Activated CD8-positive, alpha-beta memory T cell treated with anti-CD3 and anti-CD28 coated beads for 36 hours (primary cell): ENCODE results near the gene PPARA. TPM values are rescaled to one million over a fixed set of nuclear protein-coding genes. Genes with fewer than 3 reads are reported as not detected.

Experiments
- CTCF ChIA-PET: fragments of 350-600 bp; sonication (Branson Sonifier 250); formaldehyde crosslinking; loops from one replicate; lab custom pipeline; 2021; ENCODE audit warnings: antibody characterized with exemption; lab: Charles Lee
- POLR2A ChIA-PET: fragments of 350-600 bp; sonication (Branson Sonifier 250); formaldehyde crosslinking; loops from one replicate; lab custom pipeline; 2021; ENCODE audit warnings: antibody characterized with exemption; lab: Charles Lee
- total RNA-seq, 2 experiments: library from RNA; stranded (reverse); gene quantifications; one replicate each; pipeline ENCODE4 v1.2.3, GENCODE V29; 2021

PPARA gene
- total RNA-seq, result 10 to 100 TPM; 12.1 to 12.3 TPM

DNA sequence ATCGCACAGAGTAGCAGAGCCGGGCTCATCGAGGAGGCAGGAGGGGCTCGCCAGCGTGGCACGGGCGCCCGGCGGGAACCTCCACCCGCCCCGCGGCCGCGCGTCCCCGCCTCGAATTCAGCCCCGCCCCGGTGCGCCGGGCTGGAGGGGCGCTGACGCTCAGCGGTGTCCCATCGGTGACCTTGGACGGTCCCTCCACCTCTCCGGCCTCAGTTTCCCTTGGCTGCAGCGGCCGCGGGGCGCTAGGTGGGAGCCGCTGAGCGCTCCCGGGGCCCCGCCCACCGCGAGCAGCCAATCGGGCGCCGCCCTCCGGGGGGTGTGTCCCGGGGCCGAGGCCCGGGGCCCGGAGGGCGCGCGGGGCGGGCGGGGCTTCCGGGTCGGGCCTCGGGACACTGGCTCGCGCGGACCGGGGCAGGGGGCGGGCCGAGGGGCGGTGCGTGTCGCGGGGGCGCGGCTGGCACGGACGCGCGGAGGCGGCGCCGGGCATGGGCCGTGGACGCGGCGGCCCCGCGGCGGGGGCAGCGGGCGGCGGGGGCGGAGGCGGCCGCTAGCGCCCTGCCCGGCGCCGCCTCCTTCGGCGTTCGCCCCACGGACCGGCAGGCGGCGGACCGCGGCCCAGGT is at the start of gene PPARA:
Gene PPARA, plus strand, starts transcription at position 493 of the 621 bp plus-strand sequence. CDS start 47,858 bp downstream, outside the sequence.
- ChIA-PET POLR2A (no interaction called here), CTCF (interaction anchor here (0.6 to 1.3 kb wide), 3 partner anchors 30 to 144 kb away, joined by 3 to 4 read pairs (median 3); no protein-coding TSS in a partner anchor)

DNA sequence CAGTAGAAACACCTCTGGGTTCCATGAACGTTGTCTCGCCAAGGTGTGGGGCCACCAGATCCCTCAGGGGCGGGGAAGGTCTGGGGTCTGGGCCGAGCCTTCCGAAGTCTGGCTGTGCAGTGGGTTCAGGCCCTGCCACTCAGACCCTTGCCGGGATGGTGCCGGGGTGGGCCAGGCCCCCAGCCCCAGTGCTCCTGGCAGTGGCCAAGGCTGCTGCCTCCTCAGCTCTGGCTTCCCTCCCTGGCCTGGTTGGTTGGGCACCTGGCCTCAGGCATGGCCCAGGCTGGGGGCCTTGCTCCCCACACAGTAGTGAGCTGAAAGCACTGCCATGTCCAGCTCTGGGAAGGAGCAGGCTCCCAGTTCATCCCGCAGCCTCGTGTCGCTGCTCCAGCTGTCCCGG is 48.2 kb upstream of the PPARA start:
- POLR2A ChIA-PET, result no interaction called here
- CTCF ChIA-PET, result no interaction called here

- ChIA-PET POLR2A (no interaction called here), CTCF (no interaction called here)
Observed at GRCh38 chr22:46102752-46103151, 47.6 kb upstream of the PPARA start.

DNA sequence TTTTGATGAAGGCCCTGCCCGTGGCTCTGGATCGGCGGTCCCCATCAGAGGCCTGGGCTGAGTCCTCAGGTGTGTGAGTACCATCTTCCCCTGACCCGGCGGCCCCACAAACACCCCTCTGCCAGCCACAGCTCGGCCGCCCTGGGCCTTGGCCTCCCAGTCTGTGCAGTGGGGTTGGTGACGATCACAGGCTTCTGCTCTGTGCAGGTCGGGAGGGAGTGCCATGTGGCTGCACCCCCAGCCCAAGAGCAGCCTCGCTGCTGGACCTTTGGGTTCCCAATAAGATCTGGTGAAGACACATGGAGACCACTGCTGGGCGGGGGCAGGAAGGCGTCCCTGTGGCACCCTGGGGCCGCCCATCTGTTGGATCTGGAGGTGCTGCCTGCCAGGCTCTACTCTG is 47.1 kb upstream of the PPARA start:
- POLR2A ChIA-PET, result no interaction called here
- CTCF ChIA-PET, result no interaction called here

GRCh38 chr22:46103664-46104063 is 46.7 kb upstream of the PPARA start:
- CTCF ChIA-PET, result no interaction called here
- POLR2A ChIA-PET, result no interaction called here

GRCh38 chr22:46104170-46104880 is 46.0 kb upstream of the PPARA start:
- POLR2A ChIA-PET, result no interaction called here
- CTCF ChIA-PET, result no interaction called here

DNA sequence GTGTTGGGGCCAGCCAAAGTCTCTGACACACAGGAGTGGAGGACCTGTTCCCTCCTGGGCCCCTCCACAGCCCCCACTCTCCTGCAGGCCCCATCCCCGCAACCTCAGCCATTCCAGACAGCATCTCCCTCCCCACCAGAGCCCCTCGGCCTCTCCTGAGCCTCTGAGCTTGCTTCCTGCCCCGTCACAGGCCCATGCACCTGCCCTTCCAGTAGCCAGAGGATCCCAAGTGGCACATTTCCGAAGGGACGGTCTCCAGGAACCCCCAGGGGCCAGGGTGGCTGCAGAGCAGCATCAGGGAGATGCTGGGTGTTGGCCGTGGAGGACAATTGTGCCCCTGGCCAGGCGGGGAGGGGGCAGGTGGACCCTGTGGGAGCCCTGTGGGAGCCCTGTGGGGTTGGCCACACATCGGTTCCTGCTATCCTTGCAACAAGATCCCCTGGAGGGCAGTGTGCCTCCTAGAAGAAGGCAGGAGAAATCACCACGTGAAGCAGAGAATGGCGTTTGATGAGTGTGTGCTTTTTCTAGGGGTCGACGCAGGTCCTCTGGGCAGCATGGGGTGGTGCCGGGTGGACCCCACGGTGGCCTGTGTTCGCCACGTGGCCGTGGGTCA is 45.3 kb upstream of the PPARA start:
- ChIA-PET CTCF (no interaction called here), POLR2A (no interaction called here)

GRCh38 chr22:46105494-46106278 is 44.6 kb upstream of the PPARA start:
- ChIA-PET CTCF (no interaction called here), POLR2A (no interaction called here)

GRCh38 chr22:46106279-46107022 is 43.9 kb upstream of the PPARA start:
- POLR2A ChIA-PET, result no interaction called here
- CTCF ChIA-PET, result interaction anchor here (0.7 kb wide), 1 partner anchor 112 kb away, joined by 4 read pairs; no protein-coding TSS in a partner anchor

- ChIA-PET CTCF (no interaction called here), POLR2A (no interaction called here)
Observed at GRCh38 chr22:46107089-46107664, 43.1 kb upstream of the PPARA start.

GRCh38 chr22:46107753-46108563 is 42.4 kb upstream of the PPARA start:
- POLR2A ChIA-PET, result no interaction called here
- CTCF ChIA-PET, result interaction anchor here (1.1 kb wide), 1 partner anchor 9 kb away, joined by 4 read pairs; no protein-coding TSS in a partner anchor

DNA sequence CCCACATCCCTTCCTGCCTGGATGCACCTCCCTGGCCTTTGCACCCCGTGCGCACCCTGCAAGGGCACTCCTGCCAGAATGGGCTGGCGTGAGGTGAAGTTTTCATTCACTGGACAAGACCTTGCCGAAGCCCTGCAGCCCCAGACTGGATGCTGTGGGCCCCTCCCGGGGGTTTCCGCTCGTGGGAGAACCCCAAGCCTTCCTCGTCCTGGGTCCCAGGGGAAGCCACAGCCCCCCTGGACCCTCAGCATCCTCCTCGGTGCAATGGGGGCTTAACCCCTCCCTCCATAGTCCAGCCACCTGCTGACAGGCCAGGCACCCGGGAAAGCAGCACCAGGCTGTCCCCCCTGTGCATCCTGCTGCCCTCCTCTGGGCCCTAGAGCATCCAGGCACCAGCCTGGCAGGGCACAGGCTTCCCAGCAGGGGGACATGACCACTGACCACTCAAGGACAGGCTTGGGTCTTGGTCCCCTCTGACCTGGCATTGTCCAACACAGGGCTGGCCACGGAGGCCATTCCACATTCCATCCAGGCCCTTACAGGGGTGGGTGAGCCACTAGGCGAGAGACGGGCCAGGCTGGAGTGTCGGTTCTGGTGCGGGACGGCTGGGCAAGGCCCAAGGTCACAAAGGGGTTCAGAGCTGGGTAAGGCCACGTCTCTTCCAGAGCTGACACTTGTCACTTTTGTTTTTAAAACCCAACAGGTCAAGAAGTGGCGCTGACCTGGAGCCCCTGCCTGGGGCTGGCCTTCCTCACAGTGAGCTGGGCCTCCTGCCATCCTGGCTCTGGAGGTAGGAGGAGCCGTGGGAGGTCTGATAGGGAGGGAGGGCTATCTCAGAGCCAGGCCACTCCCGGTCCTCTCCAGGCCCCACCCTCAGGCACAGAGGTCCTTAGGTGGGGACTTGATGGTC is 41.5 kb upstream of the PPARA start:
- ChIA-PET CTCF (interaction anchor here (1.1 kb wide), 2 partner anchors 8 to 83 kb away, joined by 3 to 4 read pairs; no protein-coding TSS in a partner anchor), POLR2A (no interaction called here)

DNA sequence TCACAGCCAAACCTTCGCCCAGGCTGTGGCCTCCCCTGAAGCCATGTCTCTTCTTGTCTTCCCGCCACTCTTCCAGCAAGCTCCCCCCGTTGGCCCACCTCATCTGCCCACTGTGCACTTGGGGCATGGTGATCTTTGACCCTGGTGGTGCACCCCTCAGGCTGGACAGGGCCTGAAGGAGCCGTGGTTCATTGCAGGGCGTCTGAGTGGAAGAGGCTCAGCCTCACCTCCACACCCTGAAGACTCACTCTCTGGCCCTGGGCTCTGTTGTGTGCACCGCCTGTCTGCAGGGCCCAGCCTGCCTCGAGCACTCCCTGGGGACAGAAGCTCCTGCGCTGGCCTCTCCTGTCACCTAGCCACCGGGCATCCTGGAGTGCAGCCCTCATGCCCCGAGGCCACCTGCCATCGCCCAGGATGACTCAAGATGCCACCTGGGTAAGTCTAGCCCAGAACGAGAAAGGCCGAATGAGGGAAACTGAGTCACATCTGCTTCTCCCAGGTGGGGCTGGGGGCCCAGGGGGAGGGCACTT is 40.8 kb upstream of the PPARA start:
- CTCF ChIA-PET, result interaction anchor here (1.1 kb wide), 1 partner anchor 83 kb away, joined by 3 read pairs; no protein-coding TSS in a partner anchor
- POLR2A ChIA-PET, result no interaction called here

GRCh38 chr22:46110215-46110614 is 40.1 kb upstream of the PPARA start:
- ChIA-PET CTCF (interaction anchor here (1.1 kb wide), 1 partner anchor 84 kb away, joined by 3 read pairs; no protein-coding TSS in a partner anchor), POLR2A (no interaction called here)

- ChIA-PET POLR2A (no interaction called here), CTCF (interaction anchor here (0.8 to 1.1 kb wide), 2 partner anchors 10 to 117 kb away, joined by 5 read pairs; no protein-coding TSS in a partner anchor)
Observed at GRCh38 chr22:46111645-46112306, 38.5 kb upstream of the PPARA start.

- ChIA-PET CTCF (no interaction called here), POLR2A (no interaction called here)
Observed at GRCh38 chr22:46112405-46112804, 37.9 kb upstream of the PPARA start.
